ENCODE results near the gene RPL7A. TPM values are rescaled to one million over a fixed set of nuclear protein-coding genes. Genes with fewer than 3 reads are reported as not detected.

RPL7A gene
- total and polyA plus RNA-seq, 2 of the 13 experiments (the other 11 are each of a cell fraction or from before 2014, with no cell fraction given): 2,401 to 2,938 TPM

GRCh38 chr9:133384736-133385321 lies 36.8 kb downstream of the RPL7A start (continued):
- TF ChIP-seq THRA (CRISPR knock-in tag; IDR thresholded peaks at IDR 0.05; ENCODE audit: borderline replicate concordance) (no peak), ZUFSP (CRISPR knock-in tag; IDR thresholded peaks at IDR 0.05; ENCODE audit: borderline replicate concordance) (no peak), ZNF672 (CRISPR knock-in tag; IDR thresholded peaks at IDR 0.05) (no peak), ZFX (CRISPR knock-in tag; IDR thresholded peaks at IDR 0.05; ENCODE audit: low read depth) (peak; percentile 60), TRAFD1 (CRISPR knock-in tag; IDR thresholded peaks at IDR 0.05; ENCODE audit: borderline replicate concordance) (no peak), ZNF414 (CRISPR knock-in tag; IDR thresholded peaks at IDR 0.05) (no peak), ZBTB7B (CRISPR knock-in tag; IDR thresholded peaks at IDR 0.05) (0 out of 2 replicates have a peak, but pooled peaks have one; percentile 21), MTF2 (CRISPR knock-in tag; IDR thresholded peaks at IDR 0.05; ENCODE audit: borderline replicate concordance) (no peak), NFRKB (IDR thresholded peaks at IDR 0.05) (no peak), ZNF430 (CRISPR knock-in tag; IDR thresholded peaks at IDR 0.05) (no peak), ZNF609 (CRISPR knock-in tag; IDR thresholded peaks at IDR 0.05; ENCODE audit: borderline replicate concordance) (no peak), ZNF878 (CRISPR knock-in tag; IDR thresholded peaks at IDR 0.05) (no peak), ASH2L (IDR thresholded peaks at IDR 0.05; ENCODE audit: insufficient read length, low read depth, low read length) (no peak), TCF12 (IDR thresholded peaks at IDR 0.05) (no peak), TCF12 (CRISPR knock-in tag; IDR thresholded peaks at IDR 0.05) (no peak), ZNF383 (CRISPR knock-in tag; IDR thresholded peaks at IDR 0.05; ENCODE audit: borderline replicate concordance) (no peak), TBX2 (CRISPR knock-in tag; IDR thresholded peaks at IDR 0.05; ENCODE audit: borderline replicate concordance) (no peak), ZNF772 (CRISPR knock-in tag; IDR thresholded peaks at IDR 0.05) (no peak), PLRG1 (conservative IDR thresholded peaks at IDR 0.05) (no peak), ZIK1 (CRISPR knock-in tag; IDR thresholded peaks at IDR 0.05; ENCODE audit: borderline replicate concordance, low read depth) (no peak)

Data from HepG2 (cell line).